WTC11 (cell line): Measurements from ENCODE around the gene NAPSA. TPM values are rescaled to one million over a fixed set of nuclear protein-coding genes. Genes with fewer than 3 reads are reported as not detected.

Experiments used
- ATAC-seq: fragments of 200-7000 bp; cut with Tn5 transposase; 2 replicates; pipeline ENCODE4 v1.10.0; 2021; ENCODE audit warnings: mild to moderate bottlenecking, moderate library complexity
- CTCF ChIA-PET: fragments of 300-600 bp; sonication (Branson Sonifier 250); formaldehyde crosslinking; loops from one replicate; lab custom pipeline; 2021; ENCODE audit warnings: antibody characterized with exemption; lab: Charles Lee
- POLR2A ChIA-PET: fragments of 350-600 bp; sonication (Branson Sonifier 250); formaldehyde crosslinking; loops from one replicate; lab custom pipeline; 2021; ENCODE audit warnings: antibody characterized with exemption; lab: Charles Lee
- DNase-seq: peaks from one replicate; pipeline ENCODE4 v3.0.0; 2021; ENCODE audit warnings: low spot score
- H3K27ac Mint-ChIP-seq: 2 replicates; pipeline ENCODE4 v1.8.0; 2021; ENCODE audit warnings: mixed read lengths
- H3K27me3 Mint-ChIP-seq: 2 replicates; pipeline ENCODE4 v1.8.0; 2021; ENCODE audit warnings: low read depth, mild to moderate bottlenecking, moderate library complexity, mixed read lengths
- H3K36me3 Mint-ChIP-seq: 2 replicates; pipeline ENCODE4 v1.8.0; 2021; ENCODE audit warnings: mixed read lengths
- H3K4me1 Mint-ChIP-seq: 2 replicates; pipeline ENCODE4 v1.8.0; 2022; ENCODE audit warnings: mixed read lengths
- H3K4me3 Mint-ChIP-seq: 2 replicates; pipeline ENCODE4 v1.8.0; 2021; ENCODE audit warnings: mild to moderate bottlenecking, moderate library complexity, mixed read lengths
- H3K9me3 Mint-ChIP-seq: 2 replicates; pipeline ENCODE4 v1.8.0; 2021; ENCODE audit warnings: mixed read lengths
- ARID4B ChIP-seq: sonication (generic); formaldehyde crosslinking; IDR thresholded peaks from 2 replicates; pipeline ENCODE4 v1.8.0; 2023; ENCODE audit warnings: missing genetic modification reagents, mild to moderate bottlenecking, borderline replicate concordance
- CDX4 ChIP-seq: fragments of 250-450 bp; sonication (Bioruptor Pico); IDR thresholded peaks from 2 replicates; pipeline ENCODE4 v1.9.0; 2021; ENCODE audit warnings: moderate library complexity, mild to moderate bottlenecking, inconsistent platforms, borderline replicate concordance
- CREB1 ChIP-seq: sonication (generic); formaldehyde crosslinking; IDR thresholded peaks from 2 replicates; pipeline ENCODE4 v1.8.0; 2023; ENCODE audit warnings: mild to moderate bottlenecking, missing genetic modification reagents
- CREM ChIP-seq: sonication (generic); formaldehyde crosslinking; IDR thresholded peaks from 2 replicates; pipeline ENCODE4 v1.8.1; 2022; ENCODE audit warnings: mild to moderate bottlenecking, missing genetic modification reagents, moderate library complexity
- E2F4 ChIP-seq: sonication (generic); formaldehyde crosslinking; IDR thresholded peaks from 2 replicates; pipeline ENCODE4 v1.8.1; 2022; ENCODE audit warnings: low read depth, mild to moderate bottlenecking, moderate library complexity, missing genetic modification reagents, borderline replicate concordance
- GABPB1 ChIP-seq: sonication (generic); formaldehyde crosslinking; IDR thresholded peaks from 2 replicates; pipeline ENCODE4 v1.8.1; 2023; ENCODE audit warnings: mild to moderate bottlenecking, missing genetic modification reagents
- JUN ChIP-seq: sonication (generic); formaldehyde crosslinking; IDR thresholded peaks from 2 replicates; pipeline ENCODE4 v1.8.0; 2023; ENCODE audit warnings: mild to moderate bottlenecking, missing genetic modification reagents
- NFE2L1 ChIP-seq: sonication (generic); formaldehyde crosslinking; IDR thresholded peaks from 2 replicates; pipeline ENCODE4 v1.8.1; 2023; ENCODE audit warnings: missing genetic modification reagents
- NFYB ChIP-seq: sonication (generic); formaldehyde crosslinking; conservative IDR thresholded peaks from 2 replicates; pipeline ENCODE4 v1.8.0; 2022; ENCODE audit warnings: low read depth, missing genetic modification reagents
- NR1H2 ChIP-seq: sonication (generic); formaldehyde crosslinking; IDR thresholded peaks from 2 replicates; pipeline ENCODE4 v1.9.0; 2021; ENCODE audit warnings: mild to moderate bottlenecking, moderate library complexity, missing genetic modification reagents
- NR3C1 ChIP-seq: sonication (generic); formaldehyde crosslinking; conservative IDR thresholded peaks from 2 replicates; pipeline ENCODE4 v1.8.1; 2023; ENCODE audit warnings: low read depth, mild to moderate bottlenecking, missing genetic modification reagents
- PREB ChIP-seq: sonication (generic); formaldehyde crosslinking; IDR thresholded peaks from 2 replicates; pipeline ENCODE4 v1.8.1; 2022; ENCODE audit warnings: mild to moderate bottlenecking, missing genetic modification reagents, moderate library complexity, borderline replicate concordance
- RORB ChIP-seq: fragments of 250-450 bp; sonication (Bioruptor Pico); IDR thresholded peaks from 2 replicates; pipeline ENCODE4 v1.9.0; 2021; ENCODE audit warnings: mild to moderate bottlenecking
- SP1 ChIP-seq: sonication (generic); formaldehyde crosslinking; conservative IDR thresholded peaks from 2 replicates; pipeline ENCODE4 v1.8.1; 2022; ENCODE audit warnings: missing genetic modification reagents
- TCF7 ChIP-seq: sonication (generic); formaldehyde crosslinking; IDR thresholded peaks from 2 replicates; pipeline ENCODE4 v1.8.0; 2022; ENCODE audit warnings: mild to moderate bottlenecking, low read depth, missing genetic modification reagents, moderate library complexity
- TP53 ChIP-seq: sonication (generic); formaldehyde crosslinking; IDR thresholded peaks from 2 replicates; pipeline ENCODE4 v1.8.1; 2023; ENCODE audit warnings: mild to moderate bottlenecking, missing genetic modification reagents
- USF1 ChIP-seq: sonication (generic); formaldehyde crosslinking; IDR thresholded peaks from 2 replicates; pipeline ENCODE4 v1.8.0; 2022; ENCODE audit warnings: mild to moderate bottlenecking, missing genetic modification reagents
- USF2 ChIP-seq: sonication (generic); formaldehyde crosslinking; IDR thresholded peaks from 2 replicates; pipeline ENCODE4 v1.8.1; 2023; ENCODE audit warnings: mild to moderate bottlenecking, missing genetic modification reagents, moderate library complexity
- ZBTB43 ChIP-seq: sonication (generic); formaldehyde crosslinking; IDR thresholded peaks from 2 replicates; pipeline ENCODE4 v1.8.1; 2023; ENCODE audit warnings: mild to moderate bottlenecking, missing genetic modification reagents
- ZNF317 ChIP-seq: sonication (generic); formaldehyde crosslinking; IDR thresholded peaks from 2 replicates; pipeline ENCODE4 v1.8.1; 2023; ENCODE audit warnings: low read depth, mild to moderate bottlenecking, moderate library complexity, missing genetic modification reagents, borderline replicate concordance
- ZNF423 ChIP-seq: fragments of 250-450 bp; sonication (Bioruptor Pico); IDR thresholded peaks from 2 replicates; pipeline ENCODE4 v2.1.2; 2022; ENCODE audit warnings: mild to moderate bottlenecking, moderate library complexity
- ZNF512 ChIP-seq: sonication (generic); formaldehyde crosslinking; IDR thresholded peaks from 2 replicates; pipeline ENCODE4 v1.8.1; 2022; ENCODE audit warnings: missing genetic modification reagents, borderline replicate concordance
- total RNA-seq: library from RNA; stranded (reverse); gene quantifications from 3 replicates; pipeline ENCODE4 v1.2.3, GENCODE V29; 2021

Gene NAPSA
- total RNA-seq, 1 experiment from 2014 or later = 2.7 TPM

GRCh38 chr19:50368649-50369570, 3.5 kb upstream of the NAPSA start:
- ChIA-PET CTCF (interaction anchor here (0.6 to 2.6 kb wide), 41 partner anchors 8 to 648 kb away, joined by 3 to 35 read pairs (median 4); partner anchors contain the start of genes JOSD2, KCNC3, POLD1 and SPIB), POLR2A (interaction anchor here (0.7 to 1.4 kb wide), 5 partner anchors 35 to 997 kb away, joined by 3 to 4 read pairs (median 3); partner anchors contain the start of gene KCNC3)
- Mint-ChIP-seq H3K4me1 (peaks cover 2% of the 10 kb centered on the region; the same call in 1 of the 2 replicates), H3K4me3 (peak overlapping the region; percentile 88), H3K27ac (peak overlapping the region; percentile 96), H3K36me3 (no peaks in the 10 kb centered on the region), H3K9me3 (no peaks in the 10 kb centered on the region), H3K27me3 (peaks cover 5% of the 10 kb centered on the region)
- ATAC-seq (peak; percentile 86), DNase-seq (peak; percentile 92)
- TF ChIP-seq SP1 (CRISPR knock-in tag) (no peak), PREB (CRISPR knock-in tag) (no peak), ZNF512 (CRISPR knock-in tag) (no peak), NR3C1 (CRISPR knock-in tag) (no peak), CDX4 (CRISPR knock-in tag) (no peak), ZBTB43 (no peak), CREB1 (CRISPR knock-in tag) (no peak), JUN (no peak), E2F4 (CRISPR knock-in tag) (no peak), NR1H2 (no peak), ZNF317 (CRISPR knock-in tag) (no peak), RORB (CRISPR knock-in tag) (no peak), CREM (CRISPR knock-in tag) (no peak), USF2 (CRISPR knock-in tag) (peak; percentile 94), ZNF423 (CRISPR knock-in tag) (no peak), NFE2L1 (CRISPR knock-in tag) (no peak), GABPB1 (CRISPR knock-in tag) (no peak), NFYB (peak; percentile 48), TP53 (no peak), TCF7 (CRISPR knock-in tag) (no peak), ARID4B (CRISPR knock-in tag) (peak; percentile 35; the same call in 1 of the 2 replicates), USF1 (CRISPR knock-in tag) (peak; percentile 90)
